ENCODE results near the gene PARN. TPM values are rescaled to one million over a fixed set of nuclear protein-coding genes. Genes with fewer than 3 reads are reported as not detected.

Gene PARN
- total and polyA plus RNA-seq, 9 of the 15 experiments (the other 6 are each of a cell fraction or from before 2014, with no cell fraction given): 9.6 to 51.3 (median 40.4) TPM

- TF ChIP-seq, protein P1, sequence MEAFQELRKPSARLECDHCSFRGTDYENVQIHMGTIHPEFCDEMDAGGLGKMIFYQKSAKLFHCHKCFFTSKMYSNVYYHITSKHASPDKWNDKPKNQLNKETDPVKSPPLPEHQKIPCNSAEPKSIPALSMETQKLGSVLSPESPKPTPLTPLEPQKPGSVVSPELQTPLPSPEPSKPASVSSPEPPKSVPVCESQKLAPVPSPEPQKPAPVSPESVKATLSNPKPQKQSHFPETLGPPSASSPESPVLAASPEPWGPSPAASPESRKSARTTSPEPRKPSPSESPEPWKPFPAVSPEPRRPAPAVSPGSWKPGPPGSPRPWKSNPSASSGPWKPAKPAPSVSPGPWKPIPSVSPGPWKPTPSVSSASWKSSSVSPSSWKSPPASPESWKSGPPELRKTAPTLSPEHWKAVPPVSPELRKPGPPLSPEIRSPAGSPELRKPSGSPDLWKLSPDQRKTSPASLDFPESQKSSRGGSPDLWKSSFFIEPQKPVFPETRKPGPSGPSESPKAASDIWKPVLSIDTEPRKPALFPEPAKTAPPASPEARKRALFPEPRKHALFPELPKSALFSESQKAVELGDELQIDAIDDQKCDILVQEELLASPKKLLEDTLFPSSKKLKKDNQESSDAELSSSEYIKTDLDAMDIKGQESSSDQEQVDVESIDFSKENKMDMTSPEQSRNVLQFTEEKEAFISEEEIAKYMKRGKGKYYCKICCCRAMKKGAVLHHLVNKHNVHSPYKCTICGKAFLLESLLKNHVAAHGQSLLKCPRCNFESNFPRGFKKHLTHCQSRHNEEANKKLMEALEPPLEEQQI (IDR thresholded peaks at IDR 0.05): no peak
Measured at GRCh38 chr16:14611660-14612059, 18.4 kb downstream of the PARN start (continued).

DNA sequence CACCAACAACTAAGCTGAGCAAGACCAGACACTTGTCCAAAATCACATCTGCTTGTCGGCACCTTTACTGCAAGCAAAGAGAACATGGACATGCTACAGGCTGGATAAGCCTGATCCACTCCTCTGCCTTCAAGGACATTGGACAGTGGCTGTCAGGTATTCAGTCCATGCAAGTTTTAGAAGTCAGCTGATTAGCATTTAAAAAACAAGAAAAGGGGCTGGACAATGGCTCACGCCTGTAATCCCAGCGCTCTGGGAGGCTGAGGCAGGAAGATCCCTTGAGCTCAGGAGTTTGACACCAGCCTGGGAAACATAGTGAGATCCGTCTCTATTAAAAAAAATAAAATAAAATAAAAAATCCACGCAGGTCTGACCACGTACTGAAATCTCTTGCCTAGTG lies 20.3 kb downstream of the PARN start:
- H3K9me1 ChIP-seq (ENCODE audit: control insufficient read depth, insufficient read depth, low read length): no peaks in the 10 kb centered on the region
- FAIRE-seq (no peak), ATAC-seq (no peak), DNase-seq (ENCODE audit: extremely low read depth in 1 of 4, low spot score in 3 of 4) (no peak)
- POLR2A ChIA-PET: no interaction called here
- 97% methylated on average over 6 of the region's 6 CpGs for WGBS (ENCODE audit: insufficient coverage, low coverage, missing lambda C conversion rate)
- BruUV-seq (replicated peaks): no TSS peak
- H4K20me1 ChIP-seq (replicated peaks; ENCODE audit: control insufficient read depth, insufficient read depth, low read length): no peaks in the 10 kb centered on the region; the same call in 1 of the 2 replicates
- no peak overlapping the region for H3K4me3 ChIP-seq
- CTCF ChIA-PET (ENCODE audit: low intra/inter-chr PET ratio): no interaction called here
- H3K4me1 ChIP-seq (replicated peaks in 1 of 2; ENCODE audit: control insufficient read depth in 2 of 2, insufficient read depth in 2 of 2, low read length in 2 of 2): no peaks in the 10 kb centered on the region
- no peaks in the 10 kb centered on the region for H3K9me3 ChIP-seq (replicated peaks; ENCODE audit: control insufficient read depth, insufficient read depth, low read depth, low read length)
- TF ChIP-seq, protein P2, sequence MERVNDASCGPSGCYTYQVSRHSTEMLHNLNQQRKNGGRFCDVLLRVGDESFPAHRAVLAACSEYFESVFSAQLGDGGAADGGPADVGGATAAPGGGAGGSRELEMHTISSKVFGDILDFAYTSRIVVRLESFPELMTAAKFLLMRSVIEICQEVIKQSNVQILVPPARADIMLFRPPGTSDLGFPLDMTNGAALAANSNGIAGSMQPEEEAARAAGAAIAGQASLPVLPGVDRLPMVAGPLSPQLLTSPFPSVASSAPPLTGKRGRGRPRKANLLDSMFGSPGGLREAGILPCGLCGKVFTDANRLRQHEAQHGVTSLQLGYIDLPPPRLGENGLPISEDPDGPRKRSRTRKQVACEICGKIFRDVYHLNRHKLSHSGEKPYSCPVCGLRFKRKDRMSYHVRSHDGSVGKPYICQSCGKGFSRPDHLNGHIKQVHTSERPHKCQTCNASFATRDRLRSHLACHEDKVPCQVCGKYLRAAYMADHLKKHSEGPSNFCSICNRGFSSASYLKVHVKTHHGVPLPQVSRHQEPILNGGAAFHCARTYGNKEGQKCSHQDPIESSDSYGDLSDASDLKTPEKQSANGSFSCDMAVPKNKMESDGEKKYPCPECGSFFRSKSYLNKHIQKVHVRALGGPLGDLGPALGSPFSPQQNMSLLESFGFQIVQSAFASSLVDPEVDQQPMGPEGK (CRISPR knock-in tag; IDR thresholded peaks at IDR 0.05; ENCODE audit: borderline replicate concordance): no peak
- no peak for TF ChIP-seq EGR1 (conservative IDR thresholded peaks at IDR 0.05)
- TF ChIP-seq, protein P3, sequence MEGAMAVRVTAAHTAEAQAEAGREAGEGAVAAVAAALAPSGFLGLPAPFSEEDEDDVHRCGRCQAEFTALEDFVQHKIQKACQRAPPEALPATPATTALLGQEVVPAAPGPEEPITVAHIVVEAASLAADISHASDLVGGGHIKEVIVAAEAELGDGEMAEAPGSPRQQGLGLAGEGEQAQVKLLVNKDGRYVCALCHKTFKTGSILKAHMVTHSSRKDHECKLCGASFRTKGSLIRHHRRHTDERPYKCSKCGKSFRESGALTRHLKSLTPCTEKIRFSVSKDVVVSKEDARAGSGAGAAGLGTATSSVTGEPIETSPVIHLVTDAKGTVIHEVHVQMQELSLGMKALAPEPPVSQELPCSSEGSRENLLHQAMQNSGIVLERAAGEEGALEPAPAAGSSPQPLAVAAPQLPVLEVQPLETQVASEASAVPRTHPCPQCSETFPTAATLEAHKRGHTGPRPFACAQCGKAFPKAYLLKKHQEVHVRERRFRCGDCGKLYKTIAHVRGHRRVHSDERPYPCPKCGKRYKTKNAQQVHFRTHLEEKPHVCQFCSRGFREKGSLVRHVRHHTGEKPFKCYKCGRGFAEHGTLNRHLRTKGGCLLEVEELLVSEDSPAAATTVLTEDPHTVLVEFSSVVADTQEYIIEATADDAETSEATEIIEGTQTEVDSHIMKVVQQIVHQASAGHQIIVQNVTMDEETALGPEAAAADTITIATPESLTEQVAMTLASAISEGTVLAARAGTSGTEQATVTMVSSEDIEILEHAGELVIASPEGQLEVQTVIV (CRISPR knock-in tag; IDR thresholded peaks at IDR 0.05; ENCODE audit: borderline replicate concordance): no peak
- TF ChIP-seq, protein P4, sequence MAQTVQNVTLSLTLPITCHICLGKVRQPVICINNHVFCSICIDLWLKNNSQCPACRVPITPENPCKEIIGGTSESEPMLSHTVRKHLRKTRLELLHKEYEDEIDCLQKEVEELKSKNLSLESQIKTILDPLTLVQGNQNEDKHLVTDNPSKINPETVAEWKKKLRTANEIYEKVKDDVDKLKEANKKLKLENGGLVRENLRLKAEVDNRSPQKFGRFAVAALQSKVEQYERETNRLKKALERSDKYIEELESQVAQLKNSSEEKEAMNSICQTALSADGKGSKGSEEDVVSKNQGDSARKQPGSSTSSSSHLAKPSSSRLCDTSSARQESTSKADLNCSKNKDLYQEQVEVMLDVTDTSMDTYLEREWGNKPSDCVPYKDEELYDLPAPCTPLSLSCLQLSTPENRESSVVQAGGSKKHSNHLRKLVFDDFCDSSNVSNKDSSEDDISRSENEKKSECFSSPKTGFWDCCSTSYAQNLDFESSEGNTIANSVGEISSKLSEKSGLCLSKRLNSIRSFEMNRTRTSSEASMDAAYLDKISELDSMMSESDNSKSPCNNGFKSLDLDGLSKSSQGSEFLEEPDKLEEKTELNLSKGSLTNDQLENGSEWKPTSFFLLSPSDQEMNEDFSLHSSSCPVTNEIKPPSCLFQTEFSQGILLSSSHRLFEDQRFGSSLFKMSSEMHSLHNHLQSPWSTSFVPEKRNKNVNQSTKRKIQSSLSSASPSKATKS (CRISPR knock-in tag; IDR thresholded peaks at IDR 0.05): no peak
- TF ChIP-seq ARHGAP35 (IDR thresholded peaks at IDR 0.05; ENCODE audit: partially characterized antibody): no peak
- no peak for TF ChIP-seq CREBBP (IDR thresholded peaks at IDR 0.05; ENCODE audit: low read depth, low read length)
- no peak for TF ChIP-seq SIN3A (IDR thresholded peaks at IDR 0.05; ENCODE audit: borderline replicate concordance in 2 of 2, control insufficient read depth in 1 of 2, low read depth in 2 of 2, low read length in 2 of 2)
- in situ Hi-C loops (cut with MboI) (no loop called here), intact Hi-C loops (cut with micrococcal nuclease) (no loop called here)
- no peak overlapping the region for H3K4me2 ChIP-seq (ENCODE audit: insufficient read depth, low read length)
- H2AFZ ChIP-seq (ENCODE audit: low read depth, low read length): no peak overlapping the region
- H3K9ac ChIP-seq (ENCODE audit: insufficient read depth in 1 of 2, low read depth in 2 of 2, low read length in 2 of 2): no peak overlapping the region
- no peaks in the 10 kb centered on the region for H3K79me2 ChIP-seq (ENCODE audit: control insufficient read depth, insufficient read depth, low read length)
- no peaks in the 10 kb centered on the region for H3K27me3 ChIP-seq (ENCODE audit: control insufficient read depth in 2 of 2, insufficient read depth in 2 of 2, low read length in 2 of 2)
- no peak overlapping the region for H3K27ac ChIP-seq (ENCODE audit: extremely low read depth, low read depth, low read length)
- peaks cover 73% of the 10 kb centered on the region for H3K36me3 ChIP-seq (ENCODE audit: control insufficient read depth, insufficient read depth, low read length)

All from K562 (cell line).